Hippocampal formation (tissue), 2 donors: ENCODE data around the gene TBX2.
"Not testable (repeated sequence)": the region's sequence is repeated elsewhere in the genome, so short reads cannot be mapped to it uniquely, and the experiment has no call there.

Experiments used
- DNase-seq, 2 donors: peaks; one replicate each; lab custom pipeline; 2025; lab: John Stamatoyannopoulos, UW

The TBX2 gene

GRCh38 chr17:61431594-61432311, 32.1 kb downstream of the TBX2 start:
- DNase-seq = no peak

GRCh38 chr17:61436273-61436672, 36.6 kb downstream of the TBX2 start:
- DNase-seq = no peak

- no peak for DNase-seq
Measured at GRCh38 chr17:61436995-61437704, 37.5 kb downstream of the TBX2 start.

GRCh38 chr17:61440697-61441096, 41.1 kb downstream of the TBX2 start:
- no peak for DNase-seq

- not testable (repeated sequence) for DNase-seq
Measured at GRCh38 chr17:61441507-61441906, 41.9 kb downstream of the TBX2 start.

- no peak for DNase-seq
Measured at GRCh38 chr17:61442136-61442775, 42.6 kb downstream of the TBX2 start.

- DNase-seq = no peak
Measured at GRCh38 chr17:61442878-61443474, 43.3 kb downstream of the TBX2 start.

- no peak for DNase-seq
Measured at GRCh38 chr17:61443475-61443882, 43.8 kb downstream of the TBX2 start.

GRCh38 chr17:61444075-61444474, 44.4 kb downstream of the TBX2 start:
- DNase-seq = no peak

GRCh38 chr17:61444831-61445230, 45.2 kb downstream of the TBX2 start:
- no peak for DNase-seq

GRCh38 chr17:61447358-61447757, 47.7 kb downstream of the TBX2 start:
- no peak for DNase-seq

- no peak for DNase-seq
Measured at GRCh38 chr17:61448042-61448441, 48.4 kb downstream of the TBX2 start.

- not testable (repeated sequence) for DNase-seq
Measured at GRCh38 chr17:61449140-61449539, 49.5 kb downstream of the TBX2 start.

- no peak for DNase-seq
Measured at GRCh38 chr17:61449707-61450640, 50.3 kb downstream of the TBX2 start.

- DNase-seq = no peak
Measured at GRCh38 chr17:61450641-61451537, 51.2 kb downstream of the TBX2 start.

- DNase-seq = no peak
Measured at GRCh38 chr17:61451538-61452300, 52.1 kb downstream of the TBX2 start.

- no peak for DNase-seq
Measured at GRCh38 chr17:61452301-61453290, 53.0 kb downstream of the TBX2 start, which contains the start of gene TBX4. TBX4 (plus strand) TSS chr17:61452422; CDS start chr17:61456491, 4,069 bp downstream.
